CD4-positive, alpha-beta T cell treated with Interleukin-12 subunit alpha and Interleukin-12 subunit beta, for 1 hour (primary cell): Measurements from ENCODE around the gene SDK1.
"Not testable (repeated sequence)": the region's sequence is repeated elsewhere in the genome, so short reads cannot be mapped to it uniquely, and the experiment has no call there.

ENCODE experiments used
- DNase-seq: peaks from one replicate; pipeline ENCODE4 v3.0.0-alpha.2; 2020

SDK1 gene

DNA sequence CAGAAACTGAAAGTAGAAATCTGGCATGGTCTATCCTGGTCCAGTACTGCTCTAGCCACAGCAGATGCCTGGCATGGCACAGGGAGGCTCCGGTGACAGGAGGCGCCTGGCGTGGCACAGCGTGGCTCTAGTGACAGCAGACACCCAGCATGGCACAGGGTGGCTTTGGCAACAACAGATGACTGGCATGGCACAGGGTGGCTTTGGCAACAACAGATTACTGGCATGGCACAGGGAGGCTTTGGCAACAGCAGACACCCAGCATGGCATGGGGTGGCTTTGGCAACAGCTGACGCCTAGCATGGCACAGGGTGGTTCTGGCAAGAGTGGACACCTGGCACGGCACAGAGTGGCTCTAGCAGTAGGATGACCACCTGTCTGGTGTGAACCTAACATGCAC lies 900.5 kb downstream of the SDK1 start:
- DNase-seq = no peak

- DNase-seq = no peak
Measured at GRCh38 chr7:4202154-4202736, 901.2 kb downstream of the SDK1 start.

GRCh38 chr7:4202954-4203353 lies 901.9 kb downstream of the SDK1 start:
- no peak for DNase-seq

DNA sequence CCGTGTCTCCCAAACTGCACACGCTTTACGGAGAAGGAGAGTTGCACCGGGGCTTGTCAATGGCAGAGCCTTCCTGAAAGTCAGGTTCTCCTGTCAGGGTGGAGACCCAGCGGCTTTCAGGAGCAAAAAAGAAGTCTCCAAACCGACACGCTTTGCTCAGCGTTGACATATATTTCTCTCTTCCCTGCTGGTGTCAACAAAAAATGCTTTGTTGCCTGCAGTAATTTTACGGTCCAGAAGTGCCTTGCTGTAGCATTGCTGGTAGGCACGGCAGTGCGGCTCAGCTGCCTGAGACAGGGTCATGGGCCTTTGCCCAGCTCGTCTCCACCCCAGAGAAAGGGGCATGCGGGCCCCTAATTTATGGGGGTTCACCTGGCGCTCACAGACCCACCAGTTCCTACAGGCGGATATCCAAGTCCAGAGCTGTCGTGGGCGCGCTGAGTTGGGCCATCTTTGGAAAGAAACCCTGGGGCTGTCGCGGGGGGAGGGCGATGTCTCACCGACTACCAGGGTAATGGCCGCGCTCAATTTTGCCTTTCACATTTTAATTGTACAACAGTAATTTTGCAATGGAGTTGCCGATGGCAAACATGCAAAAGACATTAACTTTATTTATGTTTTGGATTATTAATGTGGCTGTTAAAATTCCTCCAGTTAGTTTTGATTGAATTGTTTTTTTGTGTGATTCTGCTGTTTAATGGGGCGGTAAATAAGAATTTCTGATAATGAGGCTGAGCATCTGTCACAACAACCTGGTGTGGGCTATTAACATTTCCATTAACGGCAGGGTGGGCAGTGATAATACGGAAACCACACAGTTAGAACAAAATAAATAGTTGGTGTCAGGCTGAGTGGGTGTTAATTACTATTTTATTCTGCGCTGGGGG lies 902.8 kb downstream of the SDK1 start:
- no peak for DNase-seq

- DNase-seq = no peak
Measured at GRCh38 chr7:4204513-4205165, 903.6 kb downstream of the SDK1 start.

- no peak for DNase-seq
Measured at GRCh38 chr7:4205828-4206227, 904.8 kb downstream of the SDK1 start.

- no peak for DNase-seq
Measured at GRCh38 chr7:4207011-4207410, 906.0 kb downstream of the SDK1 start.

DNA sequence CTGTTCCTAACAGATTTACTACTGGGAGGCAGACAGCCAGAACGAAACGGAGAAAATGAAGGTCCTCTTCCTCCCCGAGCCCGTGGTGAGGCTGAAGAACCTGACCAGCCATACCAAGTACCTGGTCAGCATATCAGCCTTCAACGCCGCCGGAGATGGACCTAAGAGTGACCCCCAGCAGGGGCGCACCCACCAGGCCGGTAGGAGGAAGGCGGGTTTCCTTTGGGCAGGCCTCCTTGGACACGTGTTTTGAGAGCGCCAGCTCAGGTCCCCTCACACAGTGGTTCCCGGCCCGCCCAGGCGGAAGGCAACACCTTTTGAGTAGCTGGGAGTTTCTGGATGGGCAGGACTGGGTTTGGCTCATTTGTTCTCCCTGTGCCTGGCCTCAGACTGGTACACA lies 907.0 kb downstream of the SDK1 start:
- no peak for DNase-seq

DNA sequence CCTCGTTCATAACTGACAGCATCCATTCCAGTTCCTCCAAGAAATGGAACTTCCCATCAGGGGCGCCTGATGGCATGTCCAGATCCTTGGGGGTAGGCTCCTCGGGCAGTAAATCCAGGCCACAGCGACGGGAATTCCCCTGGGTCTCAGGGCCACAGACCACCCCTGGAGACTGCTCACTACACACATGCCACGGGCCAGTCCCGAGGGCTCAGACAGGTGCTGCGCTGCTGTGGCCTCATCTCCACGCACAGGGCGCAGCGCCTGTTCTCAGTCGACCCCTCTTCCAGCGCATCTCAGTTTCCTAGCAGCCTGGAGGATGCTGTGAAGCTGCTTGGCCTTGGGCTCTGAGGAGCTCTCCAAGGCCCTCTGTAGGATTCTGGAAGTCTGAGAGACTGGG lies 907.5 kb downstream of the SDK1 start:
- no peak for DNase-seq

DNA sequence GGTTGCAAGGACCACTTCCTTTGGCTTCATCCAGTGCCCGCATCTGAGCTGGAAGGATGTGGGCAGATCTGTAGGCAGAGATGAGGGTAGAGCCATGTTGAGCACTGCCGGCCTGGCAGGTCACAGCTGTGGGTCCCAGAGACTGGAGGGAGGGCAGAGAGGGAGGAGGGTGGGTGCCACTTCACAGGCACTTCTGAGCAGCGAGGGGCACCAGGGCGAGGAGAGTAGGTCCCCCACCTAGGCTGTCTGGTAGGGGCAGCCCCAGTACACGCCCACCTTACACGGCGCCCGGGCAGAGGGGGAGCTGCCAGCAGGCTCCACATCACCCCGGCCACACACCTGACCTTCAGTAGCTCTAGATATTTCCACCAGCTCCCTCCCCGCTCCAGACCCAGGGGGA lies 908.1 kb downstream of the SDK1 start:
- no peak for DNase-seq

DNA sequence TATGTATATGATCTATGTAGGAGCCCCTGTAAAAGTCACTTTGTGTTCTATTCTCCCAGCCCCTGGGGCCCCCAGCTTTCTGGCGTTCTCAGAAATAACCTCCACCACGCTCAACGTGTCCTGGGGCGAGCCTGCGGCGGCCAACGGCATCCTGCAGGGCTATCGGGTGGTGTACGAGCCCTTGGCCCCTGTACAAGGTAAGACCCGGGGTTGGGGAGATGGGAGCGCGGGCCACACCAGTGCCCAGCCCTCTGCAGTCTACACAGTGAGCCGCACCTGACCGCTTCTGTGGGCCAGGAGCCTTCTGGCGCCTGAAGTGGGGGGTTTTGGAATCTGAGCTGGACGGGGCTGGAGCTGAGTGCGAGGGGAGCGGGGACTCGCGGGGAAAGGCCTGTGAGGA lies 908.9 kb downstream of the SDK1 start:
- no peak for DNase-seq

DNA sequence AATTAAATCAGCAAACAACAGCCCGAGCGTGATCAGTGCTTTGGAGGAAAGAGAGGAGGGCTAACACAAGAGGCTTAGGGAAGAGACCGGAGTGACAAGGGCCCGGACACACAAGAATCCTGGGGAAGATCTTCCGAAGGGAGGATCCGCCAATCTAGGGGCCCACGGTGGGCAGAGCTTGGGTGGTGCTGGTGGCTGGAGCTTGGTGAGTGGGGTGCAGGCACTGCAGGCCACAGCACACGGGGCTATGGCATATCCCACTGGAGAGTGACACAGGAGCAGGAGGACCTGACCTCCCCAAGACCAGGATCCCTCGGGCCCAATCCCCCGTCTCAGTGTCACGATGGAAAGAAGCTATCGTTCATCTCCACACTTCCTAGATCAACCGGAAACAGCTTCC lies 909.8 kb downstream of the SDK1 start:
- no peak for DNase-seq

GRCh38 chr7:4211261-4211660 lies 910.2 kb downstream of the SDK1 start:
- no peak for DNase-seq

DNA sequence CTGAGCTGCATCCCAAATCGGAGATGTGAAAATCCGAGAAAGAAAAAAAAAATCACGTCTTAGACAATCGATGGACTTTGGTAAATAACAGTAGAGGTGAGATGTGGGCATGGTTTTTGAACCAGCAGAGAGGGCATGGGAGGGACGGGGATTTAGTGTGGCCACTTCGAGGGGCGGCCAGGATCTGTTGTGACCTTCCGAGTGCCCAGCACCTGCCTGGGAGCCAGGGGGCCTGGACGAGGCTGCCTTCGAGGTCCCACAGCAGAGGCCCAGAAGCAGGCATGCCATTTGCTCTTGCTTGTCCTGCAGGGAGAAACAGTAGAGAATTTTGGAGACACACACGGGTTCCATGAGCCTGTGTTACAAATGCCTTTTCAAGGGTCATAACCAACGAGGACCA lies 911.3 kb downstream of the SDK1 start:
- DNase-seq = no peak

GRCh38 chr7:4214291-4215155 lies 913.5 kb downstream of the SDK1 start:
- DNase-seq = no peak

DNA sequence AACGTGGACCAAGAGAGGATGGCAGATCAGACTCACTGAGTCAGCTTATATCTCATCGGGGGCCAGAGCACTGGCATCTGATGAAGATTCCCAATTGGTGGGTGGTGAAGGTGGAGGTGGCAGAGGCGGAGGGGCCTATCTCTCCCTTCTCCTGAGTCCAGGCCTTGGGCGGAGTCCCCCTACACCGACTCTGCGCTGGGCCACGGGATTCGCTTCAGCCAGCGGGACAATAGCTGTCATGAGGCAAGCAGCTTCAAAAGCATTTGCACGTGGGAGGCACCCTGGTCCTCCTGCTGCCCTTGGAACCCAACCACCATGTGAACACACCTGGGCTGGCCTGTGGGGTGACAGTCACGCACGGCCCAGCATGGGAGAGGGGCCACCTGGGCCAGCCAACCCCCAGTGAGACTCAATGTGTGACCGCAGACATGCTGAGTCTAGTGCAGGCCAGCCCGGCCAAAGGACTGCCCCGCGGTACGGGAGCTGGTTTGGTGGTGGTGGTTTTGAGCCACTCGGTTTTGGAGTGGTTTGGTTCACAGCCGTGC lies 914.2 kb downstream of the SDK1 start:
- no peak for DNase-seq

DNA sequence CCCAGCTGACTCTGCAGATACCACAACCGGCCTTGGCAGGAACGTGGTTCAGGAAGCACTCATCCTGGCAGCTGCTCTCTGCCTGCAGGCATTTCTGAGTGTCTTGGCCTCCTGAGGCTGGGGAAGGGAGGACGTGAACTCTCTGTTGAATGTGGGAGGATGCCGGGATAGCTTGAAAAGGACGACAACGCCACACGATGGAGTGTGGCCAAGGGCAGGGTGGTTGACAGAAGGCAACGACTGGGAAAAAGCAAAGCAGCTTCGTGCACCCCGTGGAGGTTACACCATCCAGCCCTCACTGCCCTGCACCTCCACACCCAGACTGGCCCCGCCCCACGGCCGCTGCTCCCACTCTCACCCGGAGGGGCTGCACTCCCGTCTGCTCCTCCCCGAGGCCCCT lies 915.0 kb downstream of the SDK1 start:
- no peak for DNase-seq

DNA sequence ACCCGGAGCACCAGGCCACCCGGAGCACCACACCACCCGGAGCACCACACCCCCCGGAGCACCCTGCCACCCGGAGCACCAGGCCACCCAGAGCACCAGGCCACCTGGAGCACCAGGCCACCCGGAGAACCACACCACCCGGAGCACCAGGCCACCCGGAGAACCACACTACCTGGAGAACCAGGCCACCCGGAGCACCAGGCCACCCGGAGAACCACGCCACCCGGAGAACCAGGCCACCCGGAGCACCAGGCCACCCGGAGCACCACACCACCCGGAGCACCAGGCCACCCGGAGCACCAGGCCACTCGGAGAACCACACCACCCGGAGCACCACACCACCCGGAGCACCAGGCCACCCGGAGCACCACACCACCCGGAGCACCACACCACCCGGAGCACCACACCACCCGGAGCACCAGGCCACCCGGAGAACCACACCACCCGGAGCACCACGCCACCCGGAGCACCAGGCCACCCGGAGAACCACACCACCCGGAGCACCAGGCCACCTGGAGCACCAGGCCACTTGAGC lies 916.1 kb downstream of the SDK1 start:
- not testable (repeated sequence) for DNase-seq

DNA sequence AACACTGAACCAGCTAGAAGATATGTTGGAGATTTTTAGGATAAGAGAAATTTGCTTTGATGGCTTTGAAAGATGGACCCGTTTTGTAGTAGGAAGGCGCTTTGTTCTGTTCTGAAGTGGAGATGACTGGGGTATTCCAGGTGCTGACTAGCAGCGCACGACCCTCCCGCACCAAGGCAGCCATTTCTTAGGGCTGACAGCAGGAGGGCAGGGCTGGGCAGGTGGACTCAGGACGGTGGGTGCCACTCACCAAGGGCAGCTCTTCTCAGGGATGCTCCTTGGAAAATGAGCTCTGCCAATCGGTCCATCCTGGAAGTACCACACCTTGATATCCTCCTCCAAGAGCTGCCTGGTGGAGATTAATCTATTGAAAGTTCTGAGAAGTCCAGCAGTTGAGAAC lies 917.4 kb downstream of the SDK1 start:
- DNase-seq = no peak

DNA sequence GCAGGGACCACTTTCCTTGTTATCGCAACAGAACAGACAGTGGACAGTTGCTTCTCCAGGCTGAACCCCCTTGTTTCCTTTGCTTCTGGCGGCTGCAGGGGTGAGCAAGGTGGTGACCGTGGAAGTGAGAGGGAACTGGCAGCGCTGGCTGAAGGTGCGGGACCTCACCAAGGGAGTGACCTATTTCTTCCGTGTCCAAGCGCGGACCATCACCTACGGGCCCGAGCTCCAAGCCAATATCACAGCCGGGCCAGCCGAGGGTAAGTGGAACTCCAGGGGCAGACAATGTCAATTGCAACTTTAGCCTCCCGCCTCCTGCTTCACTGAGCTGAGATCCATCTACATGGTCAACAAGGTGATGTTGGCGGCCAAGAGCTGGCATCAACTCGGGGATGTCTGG lies 919.0 kb downstream of the SDK1 start:
- DNase-seq = no peak

- DNase-seq = no peak
Measured at GRCh38 chr7:4221043-4221442, 920.0 kb downstream of the SDK1 start.

DNA sequence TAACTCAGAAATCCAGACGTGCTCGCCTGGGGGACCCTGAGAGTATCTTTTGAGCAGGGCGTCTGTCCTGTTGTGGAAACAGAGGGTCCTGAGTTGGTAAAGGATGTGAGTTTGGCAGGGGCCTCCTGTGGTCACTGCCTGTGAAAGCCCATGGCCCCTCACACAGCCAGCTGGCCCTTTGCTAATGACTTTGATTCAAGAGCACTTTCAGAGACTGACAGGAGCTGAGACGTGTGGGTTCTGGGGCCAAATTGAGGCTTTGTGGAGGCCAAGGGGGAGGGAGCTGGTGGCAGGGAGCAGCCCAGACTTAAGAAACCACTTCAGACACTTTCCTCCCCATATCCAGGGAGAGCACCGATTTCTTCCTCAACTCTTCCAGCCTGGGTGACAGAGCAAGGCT lies 921.6 kb downstream of the SDK1 start:
- DNase-seq = no peak

DNA sequence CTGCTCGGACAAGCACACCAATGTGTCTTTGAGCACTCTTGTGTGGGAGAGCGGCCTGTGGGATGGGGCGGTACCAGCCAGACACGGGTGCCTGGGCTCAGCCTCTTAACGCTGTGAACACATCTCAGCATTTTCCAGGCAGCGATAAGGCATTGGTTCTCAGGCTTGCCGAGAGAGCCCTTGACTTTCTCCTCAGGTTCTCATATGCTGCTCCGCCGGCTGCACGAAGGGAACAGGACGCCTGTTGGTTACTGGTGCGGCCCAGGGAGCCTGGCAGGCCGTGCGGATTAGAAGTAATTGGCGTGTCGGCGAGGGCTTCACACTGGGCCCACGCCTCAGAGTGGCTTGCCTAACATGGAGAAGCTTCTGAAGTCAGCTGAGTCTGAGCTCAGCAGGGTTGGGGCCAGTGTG lies 924.3 kb downstream of the SDK1 start:
- DNase-seq = no peak
